Osteoblast (primary cell): ENCODE measurements around the gene FASN. TPM values are rescaled to one million over a fixed set of nuclear protein-coding genes. Genes with fewer than 3 reads are reported as not detected.

ENCODE experiments used
- DNase-seq: peaks from one replicate; pipeline ENCODE4 v3.0.0; 2011; ENCODE audit warnings: low spot score, mixed read lengths; ENCODE audit not compliant: insufficient read length; ENCODE audit errors: missing footprints
- H2AFZ ChIP-seq: 2 replicates; pipeline ENCODE4 v1.6.0; 2011; ENCODE audit warnings: mild to moderate bottlenecking, low read length
- H3K27ac ChIP-seq: 2 replicates; pipeline ENCODE4 v1.5.1; 2011; ENCODE audit warnings: mild to moderate bottlenecking, low read depth, low read length, moderate library complexity
- H3K27me3 ChIP-seq: 2 replicates; pipeline ENCODE4 v1.6.0; 2012; ENCODE audit warnings: mild to moderate bottlenecking, control low read depth, inconsistent platforms, low read length, moderate library complexity; ENCODE audit not compliant: insufficient read depth
- H3K36me3 ChIP-seq: 2 replicates; pipeline ENCODE4 v1.5.1; 2011; ENCODE audit warnings: mild to moderate bottlenecking, low read length, control low read depth, moderate library complexity; ENCODE audit not compliant: insufficient read depth
- H3K4me1 ChIP-seq: 2 replicates; pipeline ENCODE4 v1.5.1; 2011; ENCODE audit warnings: mild to moderate bottlenecking, low read length, control low read depth, moderate library complexity; ENCODE audit not compliant: insufficient read depth
- H3K4me2 ChIP-seq: 2 replicates; pipeline ENCODE4 v1.6.0; 2011; ENCODE audit warnings: mild to moderate bottlenecking, low read length; ENCODE audit not compliant: insufficient read depth
- H3K4me3 ChIP-seq: fragments of 200-600 bp; sonication (generic); 3 replicates; pipeline ENCODE4 v1.5.1; 2012; ENCODE audit warnings: mild to moderate bottlenecking, low read length, inconsistent platforms; ENCODE audit not compliant: insufficient read depth
- H3K79me2 ChIP-seq: 2 replicates; pipeline ENCODE4 v1.6.0; 2012; ENCODE audit warnings: mild to moderate bottlenecking, low read length, control low read depth, inconsistent platforms; ENCODE audit not compliant: insufficient read depth
- H3K9me3 ChIP-seq: 2 replicates; pipeline ENCODE4 v1.5.1; 2011; ENCODE audit warnings: low read depth, low read length, control low read depth
- H4K20me1 ChIP-seq: 2 replicates; pipeline ENCODE4 v1.6.0; 2012; ENCODE audit warnings: mild to moderate bottlenecking, low read length, control low read depth; ENCODE audit not compliant: insufficient read depth
- CTCF ChIP-seq: IDR thresholded peaks from 2 replicates; pipeline ENCODE4 v1.5.1; 2011; ENCODE audit warnings: mild to moderate bottlenecking, low read depth, low read length, moderate library complexity; ENCODE audit errors: extremely low read depth
- total RNA-seq: library from RNA; depleted of rRNA; stranded (reverse); fragments of >200 nt; gene quantifications from 2 replicates; pipeline ENCODE4 v1.2.3, GENCODE V29; 2012

The FASN gene
- total RNA-seq, 1 donor: 142 TPM

DNA sequence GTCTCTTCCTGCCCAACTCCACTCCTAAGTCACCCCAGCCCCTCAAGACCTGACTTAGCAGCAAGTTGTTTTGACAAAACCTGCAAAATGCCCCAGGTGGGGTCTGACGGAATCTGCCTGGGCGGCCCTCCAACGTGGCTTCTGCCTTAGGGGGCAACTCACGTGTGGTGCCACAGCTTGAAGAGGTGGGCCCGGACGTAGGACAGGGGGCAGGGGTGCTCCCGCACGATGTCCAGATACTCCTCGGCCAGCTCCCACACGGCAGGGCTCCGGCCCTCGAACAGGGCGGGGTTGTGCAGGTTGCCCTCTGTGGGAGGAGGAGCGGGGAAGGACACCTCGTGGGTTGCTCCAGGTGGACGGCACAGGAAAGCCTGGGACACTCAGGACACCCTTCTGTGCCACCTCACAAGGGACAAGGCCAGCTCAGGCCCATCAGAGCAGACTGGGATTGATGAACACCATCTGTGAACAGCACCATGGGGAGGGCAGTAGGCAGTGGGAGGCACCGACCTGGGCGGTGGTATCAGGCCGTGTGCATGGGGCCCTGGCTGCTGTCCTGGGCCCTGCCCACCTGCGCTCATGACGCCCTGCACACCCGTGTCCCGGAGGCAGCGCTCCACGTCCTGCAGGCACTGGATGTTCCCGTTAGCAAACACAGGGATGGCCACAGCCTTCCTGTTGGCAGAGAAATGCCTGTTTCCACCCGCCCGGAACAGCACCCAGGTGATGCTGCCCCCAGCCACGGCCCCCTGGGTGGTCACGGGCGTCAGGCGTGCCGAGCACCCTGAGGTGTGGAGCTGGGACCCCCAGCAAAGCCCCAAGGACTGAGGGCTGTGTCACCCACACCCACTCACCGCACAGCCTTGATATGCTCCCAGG is 36.8 kb downstream of the FASN start:
- Histone ChIP-seq H3K4me1 (peaks cover 15% of the 10 kb centered on the region), H3K27ac (no peak overlapping the region), H3K4me2 (no peak overlapping the region), H3K27me3 (no peaks in the 10 kb centered on the region), H3K79me2 (peaks cover 30% of the 10 kb centered on the region), H3K36me3 (peaks cover 42% of the 10 kb centered on the region), H4K20me1 (peaks cover 7% of the 10 kb centered on the region), H3K4me3 (no peak overlapping the region), H3K9me3 (no peaks in the 10 kb centered on the region), H2AFZ (no peak overlapping the region)
- no peak for TF ChIP-seq CTCF
- peak; percentile 86 for DNase-seq

DNA sequence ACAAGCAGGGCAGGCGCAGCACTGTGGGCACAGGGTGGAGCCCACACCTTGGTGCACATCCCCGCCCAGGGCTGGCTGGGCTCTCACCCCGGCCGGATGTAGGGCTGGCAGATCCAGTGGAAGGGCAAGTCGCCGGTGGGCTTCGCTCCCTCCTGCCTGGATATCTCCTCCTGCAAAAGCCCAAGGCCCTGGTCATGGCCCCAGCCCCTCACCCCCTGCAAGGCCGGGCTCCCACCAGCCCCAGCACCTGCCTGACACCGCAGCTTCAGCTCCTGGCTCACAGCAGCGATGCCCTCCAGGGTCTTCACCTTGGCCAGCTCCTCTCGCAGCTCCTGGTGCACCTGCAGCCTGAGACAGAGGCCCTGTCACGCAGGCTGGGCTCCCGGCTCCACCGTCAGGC is 37.4 kb downstream of the FASN start:
- Histone ChIP-seq H3K27me3 (no peaks in the 10 kb centered on the region), H3K9me3 (no peaks in the 10 kb centered on the region), H3K4me1 (peaks cover 10% of the 10 kb centered on the region), H3K27ac (no peak overlapping the region), H3K36me3 (peaks cover 42% of the 10 kb centered on the region), H3K4me3 (no peak overlapping the region), H4K20me1 (peaks cover 7% of the 10 kb centered on the region), H3K79me2 (peaks cover 23% of the 10 kb centered on the region), H3K4me2 (no peak overlapping the region), H2AFZ (no peak overlapping the region)
- no peak for TF ChIP-seq CTCF
- peak; percentile 75 for DNase-seq

DNA sequence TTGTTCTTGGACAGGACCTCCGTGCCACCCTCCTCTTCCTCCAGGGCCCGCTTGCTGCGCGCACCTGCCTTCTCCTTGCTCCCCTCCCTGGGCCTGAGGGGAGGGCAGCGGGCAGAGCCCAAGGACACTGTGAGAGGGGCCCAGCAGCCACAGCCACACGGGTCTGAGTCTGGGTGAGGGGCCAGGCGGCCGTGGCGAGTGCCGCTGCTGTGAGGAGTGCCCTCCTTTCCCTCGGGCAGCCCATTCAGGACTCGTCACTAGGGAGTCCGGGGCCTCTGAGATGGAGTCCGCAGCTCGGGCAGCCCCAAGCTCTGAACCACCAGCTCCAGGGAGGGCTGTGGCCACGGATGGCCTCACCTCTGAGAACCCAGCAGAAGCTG is 38.0 kb downstream of the FASN start:
- peak; percentile 73 for DNase-seq
- Histone ChIP-seq H3K27me3 (no peaks in the 10 kb centered on the region), H3K9me3 (no peaks in the 10 kb centered on the region), H2AFZ (no peak overlapping the region), H3K79me2 (peaks cover 19% of the 10 kb centered on the region), H3K4me2 (no peak overlapping the region), H3K4me1 (peaks cover 8% of the 10 kb centered on the region), H3K27ac (no peak overlapping the region), H3K36me3 (peaks cover 44% of the 10 kb centered on the region), H3K4me3 (no peak overlapping the region), H4K20me1 (peaks cover 7% of the 10 kb centered on the region)
- TF ChIP-seq CTCF: no peak

DNA sequence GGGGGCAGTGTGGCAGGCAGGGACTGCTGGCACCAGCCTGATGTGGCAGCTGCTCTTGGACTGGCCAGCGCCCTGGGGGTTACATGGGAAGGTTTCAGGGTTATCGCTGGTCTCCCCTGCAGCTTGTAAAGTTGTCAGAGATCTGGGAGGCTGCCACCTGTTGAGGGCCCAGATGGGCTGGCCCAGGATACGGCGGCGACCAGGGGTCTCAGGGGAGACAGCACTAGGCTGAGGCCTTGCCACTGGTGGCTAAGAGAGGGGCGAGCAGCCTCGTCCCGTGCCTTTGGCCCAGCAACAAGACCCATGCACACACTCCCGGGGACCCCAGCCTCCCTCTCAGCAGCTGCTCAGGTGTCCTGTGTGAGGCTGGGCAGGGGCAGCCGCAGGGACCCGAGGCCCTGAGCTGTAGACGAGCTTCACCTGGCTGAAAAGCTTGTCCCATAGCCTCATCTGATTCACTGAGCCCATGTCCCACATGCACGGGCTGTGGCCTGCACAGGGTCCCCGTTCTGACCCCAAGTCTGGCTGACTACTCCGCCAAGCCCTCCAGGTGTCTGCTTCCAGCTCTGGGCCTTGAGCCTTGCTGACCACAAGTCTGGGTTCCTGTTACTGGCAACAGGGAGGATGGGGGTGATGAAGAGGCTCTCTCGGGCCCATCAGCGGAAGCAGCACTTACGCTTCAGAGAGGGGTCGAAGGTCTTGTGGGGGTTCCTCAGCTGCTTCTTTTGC is 38.6 kb downstream of the FASN start:
- no peaks in the 10 kb centered on the region for H3K9me3 ChIP-seq
- no peaks in the 10 kb centered on the region for H3K27me3 ChIP-seq
- DNase-seq: peak; percentile 77
- peaks cover 2% of the 10 kb centered on the region for H3K4me1 ChIP-seq
- no peak overlapping the region for H3K4me2 ChIP-seq
- H3K36me3 ChIP-seq: peaks cover 49% of the 10 kb centered on the region
- H2AFZ ChIP-seq: no peak overlapping the region
- H3K27ac ChIP-seq: no peak overlapping the region
- TF ChIP-seq CTCF: no peak
- no peak overlapping the region for H3K4me3 ChIP-seq
- H3K79me2 ChIP-seq: peaks cover 16% of the 10 kb centered on the region
- H4K20me1 ChIP-seq: peaks cover 7% of the 10 kb centered on the region
